K562 (cell line): ENCODE data around the gene FCGR2B. TPM values are rescaled to one million over a fixed set of nuclear protein-coding genes. Genes with fewer than 3 reads are reported as not detected.

Experiments
- ARID1B ChIP-seq: fragments of 450-650 bp; IDR thresholded peaks from 2 replicates; pipeline ENCODE4 v1.6.1; 2016; ENCODE audit warnings: antibody characterized with exemption, mild to moderate bottlenecking, inconsistent platforms
- ETV5 ChIP-seq: sonication (generic); formaldehyde crosslinking; IDR thresholded peaks from 2 replicates; pipeline ENCODE4 v1.4.0; 2020; ENCODE audit warnings: low read depth, mild to moderate bottlenecking, missing genetic modification reagents
- FOXP1 ChIP-seq: sonication (generic); formaldehyde crosslinking; IDR thresholded peaks from 2 replicates; pipeline ENCODE4 v1.8.0; 2022; ENCODE audit warnings: mild to moderate bottlenecking, missing genetic modification reagents
- HDAC1 ChIP-seq, 2 experiments: fragments of 450-650 bp; IDR thresholded peaks; 2 replicates each; pipeline ENCODE4 v1.6.1; 2016 to 2017; ENCODE audit warnings: inconsistent platforms in 1 of 2, mild to moderate bottlenecking in 1 of 2, moderate library complexity in 1 of 2
- LEF1 ChIP-seq: fragments of 450-650 bp; IDR thresholded peaks from 2 replicates; pipeline ENCODE4 v1.6.1; 2016; ENCODE audit warnings: mild to moderate bottlenecking
- MAFF ChIP-seq: IDR thresholded peaks from 2 replicates; pipeline ENCODE4 v1.6.1; 2012; ENCODE audit warnings: low read length, improper control_type of control experiment
- MAFG ChIP-seq: fragments of 450-650 bp; conservative IDR thresholded peaks from 2 replicates; pipeline ENCODE4 v1.6.1; 2016; ENCODE audit warnings: missing genetic modification characterization, missing compliant biosample characterization
- MCM5 ChIP-seq: fragments of 450-650 bp; IDR thresholded peaks from 2 replicates; pipeline ENCODE4 v1.6.1; 2016; ENCODE audit warnings: low read depth
- MGA ChIP-seq: fragments of 450-650 bp; IDR thresholded peaks from 2 replicates; pipeline ENCODE4 v1.6.1; 2016; ENCODE audit warnings: mild to moderate bottlenecking, moderate library complexity
- MTA3 ChIP-seq: fragments of 450-650 bp; formaldehyde crosslinking; IDR thresholded peaks from 2 replicates; pipeline ENCODE4 v1.6.1; 2017; ENCODE audit warnings: mild to moderate bottlenecking, borderline replicate concordance
- NFE2 ChIP-seq: IDR thresholded peaks from 2 replicates; pipeline ENCODE4 v1.6.1; 2014; ENCODE audit warnings: antibody characterized with exemption, low read depth
- PHB ChIP-seq: fragments of 250-450 bp; sonication (Bioruptor Pico); IDR thresholded peaks from 2 replicates; pipeline ENCODE4 v1.5.0; 2021
- SRSF7 ChIP-seq: fragments of 200-400 bp; formaldehyde crosslinking; optimal IDR thresholded peaks from 2 replicates; pipeline ENCODE3; 2017; ENCODE audit warnings: mild to moderate bottlenecking, low read depth, low read length
- TOE1 ChIP-seq, 2 experiments: fragments of 450-650 bp in 1 of 2; sonication (generic) in 1 of 2; formaldehyde crosslinking in 1 of 2; IDR thresholded peaks; 2 replicates each; pipeline versions ENCODE4 v1.7.1 to v1.8.0; 2016 to 2022; ENCODE audit warnings: borderline replicate concordance in 2 of 2, mild to moderate bottlenecking in 2 of 2, antibody characterized with exemption in 1 of 2, inconsistent platforms in 1 of 2, low read depth in 1 of 2, missing genetic modification reagents in 1 of 2, moderate library complexity in 1 of 2
- ZFP36 ChIP-seq: fragments of 150-350 bp; IDR thresholded peaks from 2 replicates; pipeline ENCODE4 v1.6.1; 2018; ENCODE audit warnings: low read length, low read depth; ENCODE audit not compliant: partially characterized antibody
- ZNF23 ChIP-seq: fragments of 250-450 bp; sonication (Bioruptor Pico); IDR thresholded peaks from 2 replicates; pipeline ENCODE4 v1.4.0; 2020; ENCODE audit warnings: mild to moderate bottlenecking
- ZNF263 ChIP-seq: sonication (generic); formaldehyde crosslinking; IDR thresholded peaks from 2 replicates; pipeline ENCODE4 v1.8.0; 2022; ENCODE audit warnings: mild to moderate bottlenecking, missing genetic modification reagents, borderline replicate concordance
- polyA plus RNA-seq, 8 experiments: library from polyadenylated mRNA; depleted of rRNA in 4 of 8; stranded (reverse) in 5 of 8; unstranded in 3 of 8; fragments of >200 nt; fragmentation: Nextera tagmentation in 2 of 8; fragmentation: Illumina TruSeq in 1 of 8; extraction: Ambion mirVana in 2 of 8; extraction: Trizol in 1 of 8; gene quantifications; 2 replicates each; pipeline versions ENCODE4 v1.2.1 to v1.2.3, GENCODE V29; 2011 to 2014; ENCODE audit warnings: inconsistent platforms in 1 of 8, missing spikeins in 1 of 8
- total RNA-seq, 7 experiments: library from RNA; depleted of rRNA in 6 of 7; stranded (reverse); fragments of >200 nt in 6 of 7; fragmentation: Illumina TruSeq in 2 of 7; extraction: Trizol in 2 of 7; gene quantifications; 2 replicates each; pipeline versions ENCODE4 v1.2.1 to v1.2.3, GENCODE V29; 2011 to 2021; ENCODE audit warnings: low replicate concordance in 1 of 7

Gene FCGR2B
- total and polyA plus RNA-seq, 9 of the 15 experiments (the other 6 are each of a cell fraction or from before 2014, with no cell fraction given), result 1.7 to 8.9 (median 3.9) TPM

GRCh38 chr1:161706482-161707347, 43.8 kb downstream of the FCGR2B start, which contains the start of gene FCRLA (continued):
- TF ChIP-seq ZNF263 (CRISPR knock-in tag) (no peak), ETV5 (CRISPR knock-in tag) (no peak; the same call in 1 of the 2 replicates), ZNF23 (CRISPR knock-in tag) (no peak), LEF1 (peak; percentile 51; the same call in 1 of the 2 replicates), MAFG (tag) (no peak), SRSF7 (no peak), PHB (CRISPR knock-in tag) (no peak), TOE1 (IDR thresholded peaks at IDR 0.05; ENCODE audit: borderline replicate concordance) (0 out of 2 replicates have a peak, but pooled peaks have one; percentile 20), TOE1 (CRISPR knock-in tag; IDR thresholded peaks at IDR 0.05; ENCODE audit: borderline replicate concordance, low read depth) (no peak), FOXP1 (CRISPR knock-in tag) (peak; percentile 70; the same call in 1 of the 2 replicates), MAFF (no peak), ZFP36 (peak; percentile 24), MTA3 (peak; percentile 57; the same call in 1 of the 2 replicates), MCM5 (no peak), ARID1B (peak; percentile 67), MGA (peak; percentile 31; the same call in 1 of the 2 replicates), HDAC1 (IDR thresholded peaks at IDR 0.05) (peak in 1 of 2 experiments; percentile 46; a peak in 1 of 4 replicates), NFE2 (peak; percentile 20; the same call in 1 of the 2 replicates)
